NCI-H2029 (cell line): ENCODE data around the gene MAP7D3.

Source experiments
- DNase-seq: peaks from one replicate; lab custom pipeline; 2025; lab: John Stamatoyannopoulos, UW

MAP7D3 gene

DNA sequence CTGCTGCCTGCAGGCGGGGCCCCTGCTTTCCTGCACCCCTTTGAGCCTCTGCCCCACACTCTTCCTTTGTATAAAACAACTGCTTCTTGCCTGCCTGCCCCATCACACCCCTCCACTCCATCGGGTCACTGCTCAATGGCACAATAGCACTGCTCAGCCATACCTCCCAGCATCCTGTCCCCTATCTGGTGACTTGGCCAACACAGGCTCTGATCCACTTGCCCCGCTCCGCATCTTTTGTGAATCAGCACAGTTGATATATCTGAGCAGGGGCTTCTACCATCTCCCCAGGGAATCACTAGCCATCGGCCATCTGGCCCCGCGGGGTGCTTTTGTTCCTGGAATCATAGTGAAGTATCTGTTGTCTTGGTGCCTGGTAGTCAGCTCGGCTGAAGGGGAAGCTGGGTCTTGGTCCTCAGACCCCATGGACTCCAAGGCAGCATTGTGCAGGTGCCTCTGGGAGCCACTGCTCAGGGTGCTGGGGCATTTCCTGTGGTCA is 45.3 kb downstream of the MAP7D3 start:
- DNase-seq, result no peak

- DNase-seq, result no peak
Measured at GRCh38 chrX:136204571-136204970, 46.6 kb downstream of the MAP7D3 start.

DNA sequence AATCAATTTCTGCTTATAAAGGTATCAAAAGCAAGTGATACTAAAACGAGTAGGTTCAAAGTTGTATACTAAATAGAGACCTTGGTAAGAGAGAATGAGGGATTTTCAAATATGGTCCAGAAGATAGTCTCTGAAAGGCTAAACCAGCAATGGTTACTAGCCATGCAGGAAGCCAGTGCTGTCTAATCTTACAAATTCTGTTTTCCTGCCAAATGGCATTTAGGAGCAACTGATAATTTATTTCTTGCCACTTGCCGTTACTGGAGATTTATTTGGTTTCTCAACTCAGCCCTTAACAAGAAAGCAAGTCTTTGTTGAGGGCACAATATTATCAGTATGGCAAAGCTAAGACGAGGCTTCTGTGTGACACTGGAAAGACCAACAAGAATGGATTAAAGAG is 47.2 kb downstream of the MAP7D3 start:
- no peak for DNase-seq

GRCh38 chrX:136203438-136203837 is 47.8 kb downstream of the MAP7D3 start:
- no peak for DNase-seq

DNA sequence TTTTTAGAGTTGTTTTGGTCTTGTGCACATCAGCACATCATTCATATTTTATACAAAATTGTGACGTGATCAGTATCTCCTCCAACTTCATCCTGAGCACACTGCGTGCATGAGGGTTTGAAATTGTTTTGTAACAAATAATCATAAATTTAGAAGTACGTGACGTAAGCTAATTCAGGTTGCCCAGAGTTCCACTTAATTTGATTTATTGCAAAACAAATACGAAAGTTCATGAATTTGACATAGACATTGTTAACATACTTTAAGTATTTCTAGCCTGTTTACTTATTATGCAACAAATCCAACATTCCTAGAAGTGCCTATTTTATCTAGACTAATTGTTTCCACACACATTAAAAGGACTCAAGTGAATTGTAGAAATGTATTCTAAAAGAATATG is 48.3 kb downstream of the MAP7D3 start:
- no peak for DNase-seq

GRCh38 chrX:136201601-136202000 is 49.6 kb downstream of the MAP7D3 start:
- no peak for DNase-seq

DNA sequence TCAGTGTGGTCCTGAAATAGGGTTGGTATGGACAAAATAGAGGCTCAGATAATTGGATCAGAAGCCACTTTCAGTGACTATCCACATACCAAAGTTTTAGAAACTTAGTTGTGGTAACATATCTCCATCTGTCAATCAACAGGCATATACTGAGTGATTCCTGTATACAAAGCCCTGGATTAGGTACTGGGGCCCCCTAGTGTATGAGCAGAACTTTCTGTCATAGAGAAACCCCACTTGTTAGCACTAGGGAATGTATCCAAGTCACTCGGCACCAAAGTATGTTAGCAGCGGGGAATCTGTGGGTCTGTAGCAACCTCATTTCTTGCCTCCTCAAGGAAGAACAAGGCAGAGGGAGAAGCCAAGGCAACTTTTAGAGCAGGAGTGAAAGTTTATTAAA is 50.7 kb downstream of the MAP7D3 start:
- DNase-seq, result no peak

DNA sequence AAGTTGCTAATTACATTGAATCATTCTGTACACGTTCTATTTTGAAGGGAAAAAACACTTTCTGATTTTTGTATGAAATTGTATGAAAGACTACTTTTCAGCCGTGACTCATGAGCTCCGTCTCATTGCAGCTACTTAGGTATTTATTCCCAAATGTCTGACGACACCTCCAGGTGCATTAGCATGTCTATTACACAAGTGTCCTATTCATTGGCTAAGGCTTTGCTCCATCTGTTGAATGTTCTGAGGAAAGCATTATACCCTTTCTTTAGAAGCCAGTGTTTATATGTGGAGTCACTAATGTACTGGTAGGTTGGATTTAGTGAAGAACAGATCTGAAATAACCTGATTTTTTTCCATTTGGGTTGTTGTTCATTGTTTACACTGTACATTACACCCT is 51.8 kb downstream of the MAP7D3 start:
- DNase-seq, result no peak

GRCh38 chrX:136198678-136199243 is 52.4 kb downstream of the MAP7D3 start:
- no peak for DNase-seq

DNA sequence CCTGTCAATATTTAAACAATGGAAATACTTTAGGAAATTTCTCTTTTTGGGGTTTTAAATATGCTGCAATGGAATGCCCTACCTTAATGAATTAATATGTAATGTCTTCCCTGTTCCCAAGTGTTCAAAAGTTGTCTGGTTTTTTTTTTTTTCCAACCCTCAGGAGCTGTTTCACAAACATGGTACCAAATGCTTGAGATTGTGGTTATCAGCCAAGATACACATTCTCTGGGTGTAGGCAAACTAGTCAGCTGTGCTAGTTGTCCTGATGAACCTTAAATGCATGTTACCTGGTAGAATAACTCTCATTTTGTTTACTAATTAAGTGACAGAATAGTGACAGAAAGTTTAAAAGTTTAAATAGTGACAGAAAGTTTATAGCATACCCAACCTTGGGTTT is 53.2 kb downstream of the MAP7D3 start:
- DNase-seq, result no peak

- DNase-seq, result no peak
Measured at GRCh38 chrX:136196691-136197155, 54.5 kb downstream of the MAP7D3 start.

DNA sequence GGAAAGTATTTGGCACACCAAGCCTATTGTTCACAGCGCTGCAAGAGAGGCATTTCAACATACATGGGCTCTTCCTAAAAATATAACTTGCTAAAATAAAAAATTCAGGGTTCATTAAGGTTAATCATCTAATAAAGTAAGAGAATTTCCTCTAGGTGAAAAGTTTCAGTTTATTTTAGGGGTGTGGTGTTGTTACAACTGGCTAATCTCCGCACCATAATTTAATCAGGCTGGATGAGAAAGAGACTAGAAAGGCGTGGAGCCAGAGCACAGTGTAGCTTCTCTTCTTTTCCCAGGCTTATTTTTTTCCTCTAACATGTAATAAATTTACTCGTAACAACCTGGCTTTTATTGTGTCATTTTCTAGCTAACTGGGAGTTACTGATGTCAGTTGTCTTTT is 56.0 kb downstream of the MAP7D3 start:
- DNase-seq, result no peak

DNA sequence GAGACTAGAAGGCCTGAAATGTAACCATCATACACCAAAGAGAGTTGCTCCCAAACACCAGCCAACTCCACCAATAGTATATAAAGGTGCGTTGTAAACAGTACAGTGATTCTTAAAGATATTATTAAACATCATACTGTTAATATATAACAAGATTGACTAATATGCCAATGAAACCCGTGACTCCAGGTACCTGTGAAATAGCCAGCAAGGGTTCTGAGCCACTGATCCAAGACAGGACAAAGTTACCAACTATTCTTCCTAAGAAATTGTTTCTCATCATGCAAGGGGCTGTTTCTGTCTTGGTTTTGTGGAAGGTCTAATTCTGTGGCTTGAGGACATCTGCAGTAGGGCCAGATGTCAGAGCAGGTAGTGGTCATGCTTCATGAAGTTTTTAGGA is 56.7 kb downstream of the MAP7D3 start:
- DNase-seq, result no peak

- DNase-seq, result no peak
Measured at GRCh38 chrX:136193771-136194170, 57.4 kb downstream of the MAP7D3 start.

DNA sequence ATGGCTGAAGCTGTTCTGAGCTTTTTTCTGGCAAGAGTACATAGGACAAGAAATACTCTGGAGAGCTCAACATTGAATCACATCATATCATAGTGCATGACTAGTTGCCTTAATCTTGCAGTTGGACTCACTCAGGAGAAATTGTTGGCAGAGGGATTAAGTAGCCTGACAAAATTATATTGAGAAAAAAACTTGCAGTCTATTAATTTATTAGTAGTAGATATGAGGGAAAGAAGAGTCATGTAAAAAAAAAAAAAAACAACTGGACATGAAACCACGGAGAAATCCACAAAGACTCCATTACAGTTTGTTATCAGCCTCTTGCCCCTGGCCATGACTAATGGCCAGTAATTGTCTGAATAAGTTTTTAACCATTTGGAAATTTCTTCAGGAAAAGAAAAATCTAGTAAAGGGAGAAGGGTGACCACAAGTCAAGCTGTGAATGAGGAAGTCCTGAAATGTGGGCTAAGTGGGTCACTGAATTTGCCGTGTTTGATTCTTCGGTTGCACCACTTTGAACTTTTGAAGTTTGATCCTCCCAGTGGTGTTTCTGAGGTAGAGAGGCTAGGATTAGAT is 58.3 kb downstream of the MAP7D3 start:
- DNase-seq, result no peak

- no peak for DNase-seq
Measured at GRCh38 chrX:136192135-136192534, 59.1 kb downstream of the MAP7D3 start.

DNA sequence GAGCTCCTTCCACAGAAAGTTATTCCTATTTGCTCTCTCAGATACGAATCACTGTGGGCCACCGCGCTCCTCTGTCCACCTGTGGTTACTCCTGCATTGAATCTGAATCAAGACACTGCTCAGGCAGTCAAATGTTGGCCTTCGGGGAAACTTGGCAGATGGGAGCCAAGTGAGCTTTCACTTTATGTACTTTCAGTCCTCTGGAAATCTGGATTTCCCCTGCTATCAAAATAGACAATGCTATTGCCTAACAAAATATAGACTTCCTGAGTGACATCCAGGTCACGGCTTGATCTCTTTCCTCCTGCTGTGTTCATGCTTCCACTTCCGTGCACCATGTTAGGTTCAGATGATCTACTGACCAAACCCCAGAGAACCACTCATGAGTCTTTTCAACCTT is 60.0 kb downstream of the MAP7D3 start:
- no peak for DNase-seq

- DNase-seq, result no peak
Measured at GRCh38 chrX:136190038-136190713, 61.0 kb downstream of the MAP7D3 start.

DNA sequence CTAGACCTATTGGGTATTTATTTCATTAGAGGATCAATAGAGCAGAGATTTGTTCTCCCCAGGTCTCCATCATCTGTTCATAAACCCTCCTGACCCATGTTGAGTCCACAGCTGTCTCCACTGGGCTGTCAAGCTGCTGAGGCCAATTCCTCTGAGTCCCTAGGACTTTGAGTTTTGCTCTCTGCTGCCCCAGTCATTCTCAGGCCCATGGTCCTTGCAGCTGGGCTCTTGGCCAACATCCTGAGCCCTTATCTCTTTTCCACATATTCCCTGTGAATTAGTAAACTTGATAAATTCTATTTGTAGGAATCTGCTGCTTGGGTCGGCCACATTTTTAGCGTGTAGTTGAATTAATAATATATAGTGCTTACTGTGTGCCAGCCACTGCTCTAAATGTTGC is 62.0 kb downstream of the MAP7D3 start:
- no peak for DNase-seq

DNA sequence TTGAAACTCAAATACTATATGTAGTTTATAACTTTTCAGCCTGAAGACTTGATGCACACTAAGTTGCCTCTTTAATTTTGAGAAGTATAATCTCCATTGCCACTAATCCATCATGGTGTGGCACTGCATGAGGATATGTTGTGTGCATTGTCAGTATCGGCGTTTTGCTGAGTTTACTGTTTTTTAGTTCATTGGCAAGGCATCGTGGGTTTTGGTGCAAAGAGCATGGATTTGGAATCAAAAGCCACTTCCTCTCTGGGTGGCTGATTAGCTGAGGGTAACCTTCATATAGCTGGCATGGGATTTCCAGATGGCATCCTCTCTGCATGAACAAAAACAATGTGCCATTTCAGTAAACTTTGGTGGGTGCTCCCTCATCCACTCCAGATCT is 65.2 kb downstream of the MAP7D3 start:
- DNase-seq, result no peak

- no peak for DNase-seq
Measured at GRCh38 chrX:136185401-136186022, 65.7 kb downstream of the MAP7D3 start.

- no peak for DNase-seq
Measured at GRCh38 chrX:136183917-136184316, 67.3 kb downstream of the MAP7D3 start.

GRCh38 chrX:136183172-136183571 is 68.0 kb downstream of the MAP7D3 start:
- DNase-seq, result no peak
